GM18499 (cell line): ENCODE results near the gene TBCD.

Experiments used
- ATAC-seq: cut with Tn5 transposase; IDR thresholded peaks from one replicate; pipeline ENCODE4 v1.9.1; 2021; ENCODE audit warnings: moderate number of reproducible peaks; ENCODE audit not compliant: insufficient read depth, unreplicated experiment

Gene TBCD

DNA sequence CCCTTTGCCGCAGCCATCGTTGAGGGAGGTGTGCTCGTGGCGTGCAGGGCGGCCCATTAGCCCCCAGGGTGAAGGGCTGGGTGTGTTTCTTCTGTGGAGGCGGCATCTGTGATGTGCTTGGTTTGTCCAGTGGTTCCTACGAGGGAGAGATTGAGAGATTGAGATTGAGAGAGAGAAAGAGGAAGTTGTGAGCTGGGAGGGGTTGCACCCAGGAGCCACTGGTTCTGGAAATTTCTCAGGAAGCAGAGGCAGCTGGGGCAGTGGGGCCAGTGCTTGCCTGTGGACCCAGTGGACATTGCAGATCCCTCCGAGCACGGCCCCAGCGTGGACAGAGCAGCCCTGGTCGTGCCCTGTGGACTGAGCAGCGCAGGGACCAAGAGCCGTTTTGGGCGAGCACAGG, 160.0 kb downstream of the TBCD start:
- no peak for ATAC-seq

DNA sequence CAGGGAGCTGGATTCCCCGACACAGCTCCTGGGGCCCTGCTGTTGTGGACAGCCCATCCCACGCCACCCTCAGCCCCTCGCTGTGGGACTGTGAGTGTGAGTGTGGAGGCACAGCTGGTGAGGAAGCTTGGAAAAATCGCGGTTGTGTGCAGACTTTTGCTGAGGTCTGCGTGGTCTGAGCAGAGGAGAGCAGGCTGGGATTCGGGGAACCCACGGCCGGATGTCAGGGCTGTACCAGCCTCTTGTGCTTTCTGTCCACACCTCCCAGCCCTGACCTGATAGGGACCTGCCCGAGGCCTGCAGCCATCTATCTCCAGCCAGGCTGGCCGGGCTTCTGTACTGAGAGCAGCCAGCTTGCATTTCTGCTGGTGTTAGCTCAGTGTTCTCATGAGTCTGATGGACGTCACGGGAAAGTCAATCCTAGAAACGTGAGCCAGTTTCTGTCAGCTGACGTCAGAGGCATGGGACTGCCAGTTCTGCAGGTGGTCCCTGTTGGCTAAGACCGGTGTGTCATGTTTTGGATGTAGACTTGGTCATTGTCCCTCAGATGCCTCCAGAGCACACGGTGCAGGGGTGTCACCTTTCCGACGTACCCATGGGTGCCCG, 160.7 kb downstream of the TBCD start:
- no peak for ATAC-seq

DNA sequence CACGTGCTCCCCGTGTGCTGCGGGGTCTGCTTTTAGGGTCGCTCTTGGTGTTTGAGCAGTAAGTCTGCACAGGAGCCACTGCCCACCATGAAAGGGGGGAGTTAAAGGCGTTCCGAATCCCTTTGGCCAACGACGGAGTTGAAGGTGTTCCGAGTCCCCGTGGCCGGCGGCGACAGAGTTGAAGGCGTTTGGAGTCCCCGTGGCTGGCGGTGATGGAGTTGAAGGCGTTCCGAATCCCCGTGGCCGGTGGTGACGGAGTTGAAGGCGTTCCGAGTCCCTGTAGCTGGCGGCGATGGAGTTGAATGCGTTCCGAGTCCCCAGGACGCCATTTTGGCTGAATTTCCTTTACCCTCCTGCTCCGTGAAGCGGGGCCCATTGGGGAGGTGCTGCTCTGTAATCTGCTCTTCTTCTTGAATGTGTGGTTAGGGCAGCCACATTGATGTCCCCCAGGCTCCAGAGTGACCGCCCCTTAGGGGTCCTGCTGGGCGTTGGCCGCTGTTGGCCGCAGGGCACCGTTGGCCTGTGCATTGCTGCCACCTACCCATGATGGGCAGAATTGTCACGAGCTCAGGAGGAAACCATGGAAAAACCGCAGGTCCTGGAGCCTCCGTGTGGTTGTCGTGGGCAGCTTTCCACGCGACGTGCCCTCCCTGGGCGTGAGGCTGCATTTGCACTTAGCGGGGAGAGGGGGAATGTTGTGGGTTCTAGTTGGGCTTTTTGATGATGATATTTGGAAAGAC, 161.6 kb downstream of the TBCD start:
- ATAC-seq, result no peak

DNA sequence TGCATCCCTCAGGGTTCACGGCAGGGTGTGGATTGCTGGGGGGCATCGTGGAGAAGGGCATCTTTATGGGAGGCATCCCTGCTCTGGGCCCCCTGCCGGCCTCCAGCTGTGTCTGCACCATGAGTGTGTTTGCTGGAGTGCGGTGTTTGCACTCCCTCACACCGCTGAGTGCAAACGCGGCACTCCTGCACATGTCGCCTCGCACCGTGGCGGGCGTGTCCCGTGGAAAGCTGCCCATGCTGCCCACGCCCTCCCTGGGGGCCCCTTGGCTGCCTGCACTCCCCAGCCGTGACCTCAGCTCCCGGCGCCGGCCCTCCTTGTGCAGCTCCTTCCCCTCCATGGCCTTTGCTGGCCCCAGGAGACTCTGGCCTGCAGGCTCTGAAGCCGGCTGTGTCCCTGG, 162.5 kb downstream of the TBCD start:
- ATAC-seq, result no peak

DNA sequence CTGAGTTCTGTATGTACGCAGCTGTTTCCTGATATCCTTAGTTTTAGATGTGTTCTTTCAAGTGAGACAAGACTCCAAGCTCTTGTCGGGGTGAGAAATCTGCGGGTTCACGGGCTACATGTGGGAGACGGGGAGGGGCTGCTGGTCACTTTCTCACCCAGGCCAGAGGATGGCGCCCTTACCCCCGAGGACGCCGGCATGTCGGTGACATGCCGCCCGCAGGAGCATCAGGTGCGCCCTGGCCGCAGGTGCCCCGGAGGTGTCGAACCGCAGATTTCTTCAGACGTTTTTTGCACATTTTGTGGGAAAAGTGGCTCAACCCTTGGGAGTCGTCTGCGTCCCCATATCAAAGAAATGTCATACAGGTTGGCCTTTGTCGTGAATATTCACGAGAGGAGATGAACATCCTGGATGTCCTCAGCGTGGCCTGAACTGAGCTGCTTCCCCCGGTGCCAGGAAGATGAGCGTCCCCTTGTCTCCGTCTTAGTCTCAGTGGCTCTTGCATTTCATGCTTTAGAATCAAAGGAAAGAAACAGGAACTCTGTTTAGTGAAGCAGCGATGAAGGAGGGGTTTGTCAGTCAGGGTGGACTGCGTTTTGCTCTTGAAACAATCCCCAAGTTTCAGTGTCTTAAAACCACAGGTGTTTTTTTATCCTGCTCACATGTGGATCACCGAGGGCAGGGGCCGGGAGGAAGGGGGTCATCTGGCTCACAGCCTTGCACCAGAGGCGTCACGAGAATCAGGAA, 163.3 kb downstream of the TBCD start:
- no peak for ATAC-seq

DNA sequence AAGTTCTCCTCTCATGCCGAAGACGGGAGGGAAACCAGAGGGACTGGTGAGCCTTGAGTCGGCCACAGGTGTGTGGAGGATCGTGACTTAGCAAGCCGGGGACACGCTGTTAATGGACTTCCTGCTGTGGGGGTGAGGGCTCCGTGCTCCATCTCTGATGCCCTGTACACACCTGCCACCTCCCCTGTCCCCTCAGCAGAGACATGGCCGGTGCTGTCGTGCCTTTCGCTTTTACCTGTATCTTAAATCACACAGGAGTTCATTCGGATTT, 163.8 kb downstream of the TBCD start:
- no peak for ATAC-seq

GRCh38 chr17:82917699-82918345, 166.0 kb downstream of the TBCD start:
- no peak for ATAC-seq

- no peak for ATAC-seq
Measured at GRCh38 chr17:82918508-82918907, 166.6 kb downstream of the TBCD start.

DNA sequence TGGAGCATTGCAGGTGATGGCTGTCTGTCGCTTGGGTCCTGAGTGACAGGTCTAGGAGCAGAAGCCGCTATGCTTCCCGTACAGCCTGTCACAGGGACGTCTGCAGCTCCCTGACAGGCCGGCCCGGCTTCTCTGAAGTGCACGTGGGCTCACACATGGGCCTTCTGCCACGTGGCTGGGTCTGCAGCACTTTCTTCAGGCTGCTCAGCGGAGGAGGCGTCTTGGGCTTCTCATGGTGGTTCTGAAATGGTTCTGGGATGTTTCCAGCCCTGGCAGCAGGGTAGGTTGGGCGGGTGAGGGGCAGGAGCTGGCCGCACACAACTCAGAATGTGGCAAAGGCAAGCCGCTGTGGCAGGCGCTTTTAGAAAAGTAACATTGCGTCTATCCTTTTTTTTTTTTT, 168.3 kb downstream of the TBCD start:
- ATAC-seq, result no peak

GRCh38 chr17:82920715-82921114, 168.8 kb downstream of the TBCD start:
- no peak for ATAC-seq

DNA sequence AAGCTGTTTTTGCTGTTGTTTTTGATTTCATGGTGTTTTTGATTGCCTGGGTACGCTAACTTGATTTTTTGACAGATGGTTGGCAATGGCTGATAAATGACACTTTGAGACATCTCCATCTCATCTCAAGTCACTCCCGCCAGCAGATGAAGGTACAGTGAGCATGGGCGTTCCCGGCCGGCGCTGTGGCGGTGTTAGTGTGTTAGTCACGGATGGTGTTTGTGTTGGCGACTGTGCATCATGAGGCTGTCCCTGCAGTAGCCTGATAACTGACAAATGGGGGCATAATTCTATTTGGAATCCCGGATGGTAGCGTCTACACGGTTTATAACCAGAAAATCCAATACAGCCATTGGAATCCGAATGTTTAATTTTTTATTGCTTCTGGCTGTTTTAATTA, 169.6 kb downstream of the TBCD start:
- ATAC-seq, result no peak

- no peak for ATAC-seq
Measured at GRCh38 chr17:82922646-82923045, 170.8 kb downstream of the TBCD start.

GRCh38 chr17:82923366-82924113, 171.7 kb downstream of the TBCD start:
- ATAC-seq, result no peak

DNA sequence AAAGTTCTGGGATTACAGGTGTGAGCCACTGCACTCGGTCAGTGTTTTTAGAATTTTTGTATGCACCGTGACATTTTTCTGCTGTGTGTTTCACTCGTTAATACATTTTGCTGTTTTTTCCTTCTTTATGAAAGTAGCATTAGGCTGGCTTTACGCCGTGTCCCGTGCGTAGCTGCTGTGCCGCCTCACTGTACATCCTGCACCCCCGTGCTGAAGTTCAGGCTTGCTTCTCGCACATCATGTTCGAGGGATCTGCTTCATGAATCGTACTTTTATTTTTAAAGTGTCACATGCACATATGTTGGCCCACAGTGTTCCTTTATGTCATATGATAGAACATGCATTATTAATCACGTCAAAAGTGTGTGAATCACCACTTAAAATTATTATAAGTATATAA, 172.3 kb downstream of the TBCD start:
- no peak for ATAC-seq

GRCh38 chr17:82924812-82925211, 172.9 kb downstream of the TBCD start:
- no peak for ATAC-seq

DNA sequence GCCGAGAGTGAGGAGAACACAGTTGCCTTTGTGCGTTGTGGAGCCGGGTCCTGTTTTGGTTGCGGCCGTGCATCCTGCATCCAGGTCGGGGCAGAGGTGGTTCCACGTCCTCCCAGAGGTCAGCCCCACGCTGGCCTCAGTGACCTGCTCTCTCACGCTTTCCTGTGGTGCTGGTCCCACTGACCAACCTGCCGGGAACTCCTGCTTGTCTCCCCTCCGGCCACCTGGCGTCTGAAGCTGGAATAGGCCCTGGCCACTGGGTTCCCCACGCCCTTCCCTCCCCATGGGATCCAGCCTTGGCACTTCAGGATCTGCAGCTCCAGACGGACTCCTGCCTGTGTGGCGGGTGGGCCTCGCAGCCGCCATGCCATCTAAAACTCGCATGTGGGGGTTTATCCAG, 173.5 kb downstream of the TBCD start:
- ATAC-seq, result no peak

DNA sequence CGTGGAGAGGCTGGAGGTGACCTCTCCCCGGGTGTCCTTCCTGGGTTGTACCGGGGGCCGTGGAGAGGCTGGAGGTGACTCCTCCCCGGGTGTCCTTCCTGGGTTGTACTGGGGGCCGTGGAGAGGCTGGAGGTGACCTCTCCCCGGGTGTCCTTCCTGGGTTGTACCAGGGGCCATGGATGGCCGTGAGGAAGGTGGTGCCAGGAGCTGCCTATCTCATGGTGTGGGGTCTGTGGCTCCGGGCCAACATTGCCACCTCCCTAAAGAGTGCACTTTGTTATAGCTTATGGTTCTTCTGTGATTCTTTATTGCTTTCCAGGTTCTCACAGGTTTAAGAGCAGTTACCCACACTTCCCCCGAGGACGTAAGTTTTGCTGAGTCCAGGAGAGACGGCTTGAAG, 174.2 kb downstream of the TBCD start:
- no peak for ATAC-seq

GRCh38 chr17:82926716-82927115, 174.9 kb downstream of the TBCD start:
- no peak for ATAC-seq

GRCh38 chr17:82927311-82927660, 175.4 kb downstream of the TBCD start:
- ATAC-seq, result no peak

DNA sequence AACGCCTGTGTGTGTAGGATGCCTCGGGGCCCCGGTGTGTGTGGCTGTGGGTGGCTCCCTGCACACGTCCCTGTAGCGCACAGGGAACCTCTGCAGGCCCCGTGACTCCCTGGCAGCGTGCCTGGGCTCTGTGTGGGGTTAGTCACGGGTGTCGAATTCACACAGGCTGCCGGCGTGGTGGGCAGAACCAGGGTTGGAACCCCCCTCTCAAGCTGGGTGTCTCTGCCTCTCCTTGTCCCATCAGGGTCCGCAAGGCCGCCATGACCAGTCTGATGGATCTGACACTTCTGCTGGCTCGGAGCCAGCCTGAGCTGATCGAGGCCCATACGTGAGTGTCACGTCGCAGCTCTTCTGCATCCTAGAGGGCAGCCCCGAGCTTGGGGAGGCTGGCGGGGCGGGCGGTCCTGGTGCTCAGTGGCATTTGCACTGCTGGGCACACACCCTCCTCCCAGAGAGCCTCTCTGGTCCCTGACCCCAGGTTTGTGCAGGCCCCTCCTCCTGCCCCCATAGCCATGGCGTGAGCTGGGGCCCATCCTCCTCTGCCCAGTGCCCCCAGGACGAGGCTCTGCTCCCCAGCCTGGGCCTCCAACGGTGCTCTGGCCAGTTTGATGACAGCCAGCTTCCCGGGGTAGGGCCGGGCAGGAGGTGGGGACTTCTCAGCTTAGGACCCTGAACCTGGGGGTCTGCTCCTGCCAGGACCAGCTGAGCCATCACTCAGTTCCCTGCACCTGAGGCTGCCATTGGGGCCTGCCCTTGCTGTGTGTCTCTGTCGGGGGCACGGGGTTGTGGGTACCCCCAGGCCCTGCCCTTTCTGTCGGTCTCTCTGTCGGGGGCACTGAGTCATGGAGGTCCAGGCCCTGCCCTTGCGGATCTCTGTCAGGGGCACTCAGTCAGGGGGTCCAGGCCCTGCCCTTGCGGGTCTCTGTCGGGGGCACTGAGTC, 176.1 kb downstream of the TBCD start:
- ATAC-seq, result no peak
